Stimulated activated CD8-positive, alpha-beta memory T cell treated with anti-CD3 and anti-CD28 coated beads, Interleukin-2, amount 100 ng/mL, for 1 hour (primary cell): ENCODE results near the gene FOXP4.

ENCODE experiments used
- DNase-seq, 2 donors: peaks; one replicate each; pipeline ENCODE4 v3.0.0-alpha.2; 2020; ENCODE audit warnings: low read depth in 2 of 2

The FOXP4 gene

GRCh38 chr6:41563060-41563776, 17.0 kb downstream of the FOXP4 start:
- DNase-seq = no peak

GRCh38 chr6:41564448-41565142, 18.4 kb downstream of the FOXP4 start:
- DNase-seq = no peak

GRCh38 chr6:41565701-41566100, 19.5 kb downstream of the FOXP4 start:
- DNase-seq = no peak

DNA sequence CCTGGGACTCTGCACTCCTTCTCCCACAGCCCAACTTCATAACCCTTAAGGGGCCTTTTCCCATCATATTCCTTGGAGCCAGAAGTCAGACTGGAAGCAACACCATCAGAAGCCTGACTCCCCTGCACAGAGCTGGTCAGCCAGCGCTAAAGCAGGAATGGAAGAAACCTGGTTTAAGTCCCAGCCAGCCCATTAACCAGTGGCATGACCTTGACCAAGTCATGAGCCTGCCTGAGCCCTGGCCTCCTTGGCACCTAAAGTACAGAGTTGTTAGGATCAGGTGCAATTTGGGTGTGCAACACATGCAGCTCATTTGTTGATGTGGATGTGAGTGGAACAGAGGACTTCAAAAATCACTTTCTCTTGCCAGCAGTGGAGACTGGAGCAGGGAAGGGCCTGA, 20.8 kb downstream of the FOXP4 start:
- DNase-seq = no peak

DNA sequence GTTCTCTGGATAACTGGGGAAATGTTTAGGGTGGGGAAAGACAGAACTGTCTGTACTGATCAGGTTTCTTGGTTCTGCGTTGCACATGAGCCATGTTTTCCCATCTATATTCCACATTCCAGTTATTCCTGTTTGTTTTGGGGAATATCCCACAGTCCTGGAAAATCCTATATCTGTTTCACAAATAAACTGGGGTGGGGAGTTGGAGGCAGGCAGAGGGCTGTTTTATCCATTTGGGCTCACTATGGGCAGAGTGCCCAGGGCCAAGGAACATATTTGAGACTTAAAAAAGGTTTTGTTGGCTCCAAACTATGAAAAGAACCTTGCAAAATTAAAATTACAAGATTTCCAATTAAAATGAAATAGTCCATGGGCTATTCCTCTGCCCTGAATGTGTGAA, 21.5 kb downstream of the FOXP4 start:
- DNase-seq = no peak

DNA sequence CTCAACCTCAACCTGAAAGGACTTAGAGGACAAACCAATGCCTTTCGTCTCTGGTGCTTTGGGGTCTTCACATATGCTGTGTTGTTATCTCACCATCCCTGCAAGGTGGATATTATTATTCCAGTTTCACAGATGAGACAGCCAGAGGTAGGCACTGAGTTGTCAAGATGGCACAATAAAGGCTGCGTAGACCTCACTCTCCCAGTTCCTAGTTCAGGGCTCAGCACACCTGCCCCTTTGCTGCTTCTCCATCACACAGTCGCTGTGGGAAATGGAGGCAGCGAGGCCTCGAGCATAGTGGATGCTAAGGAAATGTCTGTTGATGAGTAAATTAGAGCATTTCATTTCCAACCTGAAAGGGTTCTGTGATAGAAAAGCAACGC, 22.0 kb downstream of the FOXP4 start:
- no peak for DNase-seq

GRCh38 chr6:41568585-41569384, 22.6 kb downstream of the FOXP4 start:
- no peak for DNase-seq

DNA sequence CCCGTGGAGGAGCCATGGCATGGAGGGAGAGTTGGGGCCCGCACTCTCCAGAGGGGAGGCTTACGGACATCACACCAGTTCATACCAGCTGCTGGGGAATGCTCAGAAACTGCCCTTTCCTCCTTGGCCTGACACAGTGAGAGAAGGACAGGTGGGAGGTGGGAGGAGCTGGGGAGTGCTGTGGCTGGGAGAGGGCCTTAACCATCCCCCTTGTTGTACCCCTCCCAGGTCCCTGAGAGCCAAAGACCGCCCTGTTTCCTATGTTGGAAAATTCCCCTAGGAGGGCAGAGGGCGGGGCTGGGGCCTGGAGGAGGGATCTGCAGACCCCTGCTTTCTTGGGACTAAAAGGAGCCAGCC, 24.1 kb downstream of the FOXP4 start:
- no peak for DNase-seq

DNA sequence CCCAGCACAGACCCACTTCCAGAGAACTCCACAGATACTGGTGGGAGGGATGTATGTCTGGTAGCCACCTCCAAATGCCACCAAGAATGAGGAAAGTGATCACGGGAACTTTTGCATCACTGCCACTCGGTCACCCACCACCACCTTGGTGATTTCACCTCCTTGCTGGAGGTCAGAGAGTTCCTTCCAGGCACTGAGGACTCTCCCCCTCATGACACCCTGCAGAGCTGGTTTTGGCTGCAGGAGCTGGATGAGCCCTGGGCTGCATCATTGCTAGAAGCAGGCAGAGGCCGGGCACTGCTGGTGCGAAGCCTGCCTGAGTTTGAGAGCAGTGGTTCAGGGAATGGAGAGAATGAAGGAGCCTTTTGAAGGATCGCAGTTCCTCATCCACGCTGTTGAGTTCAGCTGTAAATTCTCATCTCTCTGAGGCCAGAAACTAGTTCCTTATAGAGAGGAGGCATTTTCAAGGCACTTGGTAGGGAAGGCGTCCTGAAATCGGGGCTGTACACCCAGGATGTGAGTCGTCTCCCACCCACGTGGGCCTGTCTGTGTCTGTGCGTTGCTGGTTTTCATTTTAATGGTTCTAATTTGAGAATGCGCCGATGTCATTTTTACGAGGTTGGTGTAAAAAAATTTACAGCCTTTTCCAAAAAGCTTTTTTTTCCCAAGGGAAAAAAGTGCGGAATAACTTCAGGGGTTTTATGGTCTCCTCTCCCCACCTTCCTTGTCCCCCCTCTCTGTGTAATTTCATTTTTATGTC, 25.0 kb downstream of the FOXP4 start:
- DNase-seq = no peak

DNA sequence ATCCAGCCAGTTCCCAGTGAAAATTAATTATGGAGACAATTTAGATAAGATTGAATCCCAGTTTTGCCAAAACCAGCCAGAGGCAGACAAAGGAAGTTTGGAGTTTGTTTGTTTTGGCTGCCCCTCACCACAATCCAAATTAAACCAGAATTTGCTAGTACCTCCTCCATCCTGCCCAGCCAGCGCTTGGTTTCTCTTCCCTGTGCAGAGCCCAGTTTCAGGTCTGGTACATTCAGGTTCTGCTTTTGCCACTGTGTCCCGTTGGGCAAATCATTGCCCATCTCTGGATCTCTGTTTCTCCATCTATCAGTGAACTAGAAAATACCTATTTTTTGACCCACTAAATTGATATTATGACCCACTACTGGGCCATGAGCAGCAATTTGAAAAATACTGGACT, 26.4 kb downstream of the FOXP4 start:
- no peak for DNase-seq

GRCh38 chr6:41573276-41573675, 27.1 kb downstream of the FOXP4 start:
- DNase-seq = no peak

- DNase-seq = no peak
These were observed 27.8 kb downstream of the FOXP4 start for GRCh38 chr6:41573985-41574384.

DNA sequence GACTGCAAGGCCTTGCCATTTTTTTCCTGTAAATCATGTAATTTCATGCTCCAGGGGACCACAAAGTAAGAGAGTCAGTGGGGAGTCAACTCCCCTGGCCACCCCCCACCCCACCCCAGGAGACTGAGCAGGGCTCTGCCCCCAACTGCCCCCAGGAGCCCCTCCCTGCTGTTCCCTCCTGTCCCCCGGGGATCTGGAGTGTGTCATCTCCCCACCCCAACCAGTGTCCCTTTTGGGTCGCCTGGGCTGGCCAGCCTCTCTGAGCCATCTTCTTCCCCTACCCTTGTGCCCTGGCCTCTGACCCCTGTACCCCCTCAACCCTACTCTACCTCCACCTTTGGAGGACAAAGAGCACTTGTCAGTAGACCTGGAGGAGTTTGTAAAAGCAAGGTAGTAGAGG, 29.4 kb downstream of the FOXP4 start:
- DNase-seq = no peak

DNA sequence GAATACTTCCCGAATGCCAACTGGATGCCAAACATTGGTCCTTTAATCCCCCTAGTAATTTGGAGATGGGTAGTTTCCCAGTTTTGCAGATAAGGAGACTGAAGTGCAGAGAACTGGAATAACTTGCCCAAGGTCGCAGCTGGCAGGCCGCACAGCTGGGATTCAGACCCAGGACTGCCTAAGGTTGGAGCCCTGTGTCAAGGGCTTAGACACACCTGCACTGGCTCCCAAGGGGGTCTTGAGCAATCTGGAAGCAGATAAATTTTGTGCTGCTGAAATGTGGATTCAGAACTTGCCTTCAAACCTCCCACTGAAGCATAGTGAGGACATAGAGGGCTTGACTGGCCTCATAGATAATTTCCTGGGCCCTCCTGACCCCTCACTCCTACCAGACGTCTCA, 30.5 kb downstream of the FOXP4 start:
- no peak for DNase-seq

DNA sequence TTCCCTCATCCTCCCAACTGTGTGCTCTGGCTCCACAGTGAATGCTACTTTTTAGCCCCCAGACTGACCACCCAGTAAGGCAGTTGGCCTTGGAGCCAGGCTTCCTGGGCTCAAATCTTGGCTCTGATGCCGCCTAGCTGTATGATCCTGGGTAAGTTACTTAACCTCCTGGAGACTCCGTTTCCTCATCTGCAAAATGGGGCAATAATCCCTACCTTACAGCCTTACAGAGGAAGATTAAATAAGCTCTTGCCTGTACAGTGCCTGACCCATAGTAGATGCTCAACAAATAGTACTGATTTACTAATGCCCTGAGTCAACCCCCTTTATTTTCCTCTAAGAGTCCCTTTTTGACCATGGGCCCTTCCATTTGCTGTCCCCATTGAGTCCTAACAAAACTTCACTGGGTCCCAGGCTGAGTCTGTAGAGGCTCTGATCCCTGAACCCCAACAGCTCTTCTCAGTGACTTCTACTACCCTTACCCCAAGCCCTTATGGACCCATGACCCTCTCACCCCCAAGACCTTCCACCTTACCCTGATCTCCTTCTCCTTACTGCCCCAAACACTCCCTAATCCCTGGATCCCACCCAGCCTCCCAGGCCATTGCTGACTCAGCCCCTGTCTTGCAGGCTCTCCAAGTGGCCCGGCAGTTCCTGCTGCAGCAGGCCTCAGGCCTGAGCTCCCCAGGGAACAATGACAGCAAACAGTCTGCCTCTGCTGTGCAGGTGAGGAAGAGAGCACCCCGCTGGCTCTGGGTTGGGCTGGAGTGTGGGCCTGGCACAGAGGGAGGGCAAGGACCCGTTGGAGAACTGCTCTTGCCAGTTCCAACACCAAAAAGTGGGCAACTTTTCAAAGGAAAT, 31.4 kb downstream of the FOXP4 start:
- no peak for DNase-seq

DNA sequence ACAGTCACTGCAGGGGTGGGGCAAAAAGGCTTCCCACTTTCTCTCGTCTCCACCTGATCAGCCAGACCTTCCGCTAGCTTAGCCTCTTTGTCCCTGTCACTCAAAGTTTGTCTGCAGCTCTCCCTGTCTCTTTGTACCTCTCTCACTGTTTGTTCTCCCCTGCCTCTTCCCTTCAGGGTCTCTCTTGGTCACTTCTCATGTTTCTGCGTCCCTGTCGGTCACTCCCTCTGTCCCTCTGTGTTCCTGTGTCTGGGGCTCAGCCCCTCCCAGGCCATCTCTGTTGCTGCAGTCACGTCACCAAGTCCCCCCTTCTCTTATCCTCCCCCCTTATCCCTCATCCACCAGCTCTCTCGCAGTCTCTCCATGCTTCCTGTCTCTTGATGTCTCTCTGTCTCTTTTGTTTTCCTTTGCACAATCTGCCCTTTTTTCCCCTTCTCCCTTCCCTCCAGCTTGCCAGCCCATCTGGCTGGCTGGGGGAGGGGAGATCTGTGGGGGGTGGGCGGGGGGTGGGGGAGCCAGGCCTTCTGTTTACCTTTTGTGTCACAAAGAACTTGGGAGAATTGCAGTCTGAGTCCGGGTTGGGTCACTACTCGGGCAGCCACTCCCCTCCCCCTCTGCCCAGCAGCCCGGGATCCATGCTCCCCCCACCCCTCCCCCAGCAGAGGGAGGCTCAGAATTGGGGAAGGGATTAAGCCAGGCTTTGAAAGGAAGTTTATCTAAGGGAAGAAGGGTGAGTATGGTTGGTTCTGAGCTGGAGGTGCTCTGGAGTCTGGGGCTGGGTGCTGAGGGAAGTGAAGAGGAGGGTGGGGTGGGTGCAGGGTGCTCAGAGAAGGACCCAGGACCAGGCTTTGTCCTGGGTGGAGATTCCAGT, 32.3 kb downstream of the FOXP4 start:
- no peak for DNase-seq

DNA sequence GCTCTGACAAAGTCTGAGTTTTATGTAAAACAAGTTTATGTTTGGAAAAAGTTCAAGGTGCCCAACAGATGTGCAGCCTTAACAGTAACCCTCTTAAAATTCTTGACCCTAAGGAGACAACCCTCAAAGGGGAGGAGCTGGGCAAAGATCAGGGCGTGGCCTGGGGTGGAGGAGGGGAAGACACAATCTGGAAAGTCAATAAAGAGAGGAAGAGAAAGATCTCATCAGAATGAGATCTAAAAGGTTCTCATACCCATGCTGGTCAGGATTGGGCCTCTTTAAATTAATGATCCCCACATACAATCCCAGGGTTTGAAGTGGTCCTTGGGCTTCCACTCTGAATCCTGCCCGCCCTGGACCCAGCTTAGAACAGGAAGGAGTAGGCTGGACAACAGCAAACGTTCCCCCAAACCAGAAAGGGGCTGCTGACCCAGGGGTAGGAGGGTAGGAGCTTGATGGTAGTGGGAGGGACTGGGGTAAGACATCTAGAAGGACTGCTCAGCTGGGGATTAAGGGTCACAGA, 33.0 kb downstream of the FOXP4 start:
- DNase-seq = no peak

DNA sequence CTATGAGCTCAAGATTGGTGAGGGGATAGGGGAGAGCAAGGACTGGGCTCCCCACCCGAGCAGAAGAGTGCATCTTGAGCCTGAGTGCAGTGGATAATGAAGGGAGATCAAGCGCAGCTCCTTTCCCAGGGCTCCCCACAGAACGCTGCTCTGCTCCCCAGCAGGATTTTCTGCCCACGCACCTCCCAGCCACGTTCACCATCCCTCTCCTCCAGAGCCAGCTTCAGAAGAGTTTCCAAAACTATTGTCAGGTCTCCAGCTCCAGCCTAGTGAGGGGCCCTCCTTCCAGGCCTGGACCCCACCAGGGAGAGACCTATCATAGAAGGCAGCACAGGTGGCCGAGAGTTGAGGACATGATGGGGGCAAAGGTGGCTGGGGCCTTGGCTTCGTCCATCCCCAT, 34.5 kb downstream of the FOXP4 start:
- DNase-seq = no peak

DNA sequence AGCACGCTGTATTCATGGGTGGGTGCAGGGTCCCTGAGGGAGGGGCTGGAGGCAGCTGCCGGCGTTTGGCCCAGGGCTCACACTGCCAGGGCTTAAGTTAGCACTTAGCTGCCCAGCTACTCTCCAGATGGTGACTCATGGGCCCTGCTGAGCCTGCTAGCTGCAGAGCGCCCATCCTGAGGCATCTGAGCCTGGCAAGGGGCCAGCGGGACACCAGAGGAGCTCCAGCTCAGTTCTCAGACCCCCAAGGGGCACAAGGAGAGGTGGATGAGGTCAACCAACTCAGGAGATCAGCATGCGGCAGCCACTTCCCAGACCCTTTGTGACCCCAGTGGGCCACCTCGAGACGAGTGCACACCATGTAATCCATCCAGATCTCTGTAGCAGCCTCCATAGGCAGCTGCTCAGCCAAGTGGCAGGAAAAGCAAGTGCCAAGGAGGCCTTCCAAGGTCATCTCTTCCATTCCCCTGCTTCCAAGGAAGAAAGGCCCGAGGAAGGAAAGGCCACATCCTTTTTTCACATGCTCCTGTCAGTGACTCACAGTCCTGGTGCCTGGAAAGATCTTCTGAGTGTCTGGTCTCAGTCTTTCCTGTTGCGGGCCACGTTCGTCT, 35.3 kb downstream of the FOXP4 start:
- no peak for DNase-seq

DNA sequence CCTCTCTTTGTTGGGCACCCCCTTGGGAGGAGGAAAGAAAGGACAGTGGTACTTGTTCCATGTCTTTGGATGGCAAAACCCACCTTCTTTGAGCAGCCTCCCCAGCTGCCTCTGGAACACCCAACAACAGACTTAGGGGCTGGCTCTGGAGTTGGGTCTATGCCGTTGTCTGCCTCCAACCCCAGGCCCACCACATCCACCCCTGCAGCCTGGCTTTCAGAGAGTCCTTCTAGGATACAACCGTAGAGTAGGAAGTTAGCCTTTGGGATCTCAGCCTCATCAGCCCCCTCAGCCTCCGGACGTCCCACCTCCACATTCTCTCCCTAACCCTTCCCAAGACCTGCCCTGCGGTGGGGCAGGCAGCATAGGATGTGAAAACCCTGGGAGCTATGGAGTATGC, 36.4 kb downstream of the FOXP4 start:
- no peak for DNase-seq
